NCI-H128 (cell line): ENCODE measurements around the gene HS6ST3.
"Not testable (repeated sequence)": the region's sequence is repeated elsewhere in the genome, so short reads cannot be mapped to it uniquely, and the experiment has no call there.

Experiments used
- DNase-seq: peaks from one replicate; lab custom pipeline; 2025; ENCODE audit not compliant: unreplicated experiment; lab: John Stamatoyannopoulos, UW

Gene HS6ST3

GRCh38 chr13:96089749-96090239 lies at the start of gene HS6ST3:
Gene HS6ST3, plus strand, starts transcription at chr13:96090107.
- DNase-seq, result peak; percentile 42

GRCh38 chr13:96041326-96042110 lies 48.4 kb upstream of the HS6ST3 start:
- no peak for DNase-seq

- DNase-seq, result no peak
Measured at GRCh38 chr13:96044238-96044637, 45.7 kb upstream of the HS6ST3 start.

GRCh38 chr13:96046449-96047126 lies 43.3 kb upstream of the HS6ST3 start:
- not testable (repeated sequence) for DNase-seq

- DNase-seq, result not testable (repeated sequence)
Measured at GRCh38 chr13:96050955-96051354, 39.0 kb upstream of the HS6ST3 start.

GRCh38 chr13:96051491-96051890 lies 38.4 kb upstream of the HS6ST3 start:
- not testable (repeated sequence) for DNase-seq

GRCh38 chr13:96051946-96052345 lies 38.0 kb upstream of the HS6ST3 start:
- DNase-seq, result not testable (repeated sequence)

GRCh38 chr13:96052656-96053002 lies 37.3 kb upstream of the HS6ST3 start:
- no peak for DNase-seq

- peak; percentile 51 for DNase-seq
Measured at GRCh38 chr13:96053003-96053703, 36.8 kb upstream of the HS6ST3 start, which contains the start of gene UGGT2. Gene UGGT2, minus strand, starts transcription at chr13:96053401. Its CDS starts 89 bp downstream, at chr13:96053312.

- DNase-seq, result no peak
Measured at GRCh38 chr13:96065849-96066248, 24.1 kb upstream of the HS6ST3 start.

- DNase-seq, result no peak
Measured at GRCh38 chr13:96068729-96069128, 21.2 kb upstream of the HS6ST3 start.

- DNase-seq, result no peak
Measured at GRCh38 chr13:96071504-96071903, 18.4 kb upstream of the HS6ST3 start.

- DNase-seq, result no peak
Measured at GRCh38 chr13:96072392-96072791, 17.5 kb upstream of the HS6ST3 start.

GRCh38 chr13:96075953-96076543 lies 13.9 kb upstream of the HS6ST3 start:
- DNase-seq, result no peak

GRCh38 chr13:96080676-96081075 lies 9.2 kb upstream of the HS6ST3 start:
- DNase-seq, result no peak

- DNase-seq, result no peak
Measured at GRCh38 chr13:96081888-96082287, 8.0 kb upstream of the HS6ST3 start.

- DNase-seq, result no peak
Measured at GRCh38 chr13:96082640-96083039, 7.3 kb upstream of the HS6ST3 start.

- DNase-seq, result no peak
Measured at GRCh38 chr13:96086736-96087135, 3.2 kb upstream of the HS6ST3 start.

GRCh38 chr13:96089139-96089538 lies 768 bp upstream of the HS6ST3 start:
- no peak for DNase-seq

- DNase-seq, result no peak
Measured at GRCh38 chr13:96090240-96091101, 564 bp downstream of the HS6ST3 start.
